Measurements from ENCODE around the gene WDR27. TPM values are rescaled to one million over a fixed set of nuclear protein-coding genes. Genes with fewer than 3 reads are reported as not detected.

Gene WDR27
- total RNA-seq, 1 donor from 2014 or later: 26.8 TPM

GRCh38 chr6:169424821-169425240, 277.0 kb downstream of the WDR27 start:
- Mint-ChIP-seq H3K27me3 (ENCODE audit: insufficient read depth) (no peaks in the 10 kb centered on the region), H3K27ac (no peak overlapping the region)

GRCh38 chr6:169424149-169424804, 277.6 kb downstream of the WDR27 start:
- no peak overlapping the region for H3K4me3 Mint-ChIP-seq
- no peaks in the 10 kb centered on the region for H3K36me3 Mint-ChIP-seq (ENCODE audit: low read depth)
- peaks cover 2% of the 10 kb centered on the region for H3K9me3 Mint-ChIP-seq
- no peak overlapping the region for H3K27ac Mint-ChIP-seq
- intact Hi-C loops (cut with micrococcal nuclease): no loop called here
- H3K27me3 Mint-ChIP-seq (ENCODE audit: insufficient read depth): no peaks in the 10 kb centered on the region
- H3K4me1 Mint-ChIP-seq (ENCODE audit: low read depth): no peaks in the 10 kb centered on the region
- no peak for DNase-seq (ENCODE audit: low spot score)

More at GRCh38 chr6:169424821-169425240, 277.0 kb downstream of the WDR27 start:
- H3K4me1 Mint-ChIP-seq (ENCODE audit: low read depth): no peaks in the 10 kb centered on the region
- intact Hi-C loops (cut with micrococcal nuclease): no loop called here
- H3K9me3 Mint-ChIP-seq: peaks cover 7% of the 10 kb centered on the region
- no peak for DNase-seq (ENCODE audit: low spot score)
- no peak overlapping the region for H3K4me3 Mint-ChIP-seq
- H3K36me3 Mint-ChIP-seq (ENCODE audit: low read depth): no peaks in the 10 kb centered on the region

- H3K27me3 Mint-ChIP-seq (ENCODE audit: insufficient read depth): no peaks in the 10 kb centered on the region
- DNase-seq (ENCODE audit: low spot score): no peak
- no peak overlapping the region for H3K27ac Mint-ChIP-seq
- H3K36me3 Mint-ChIP-seq (ENCODE audit: low read depth): no peaks in the 10 kb centered on the region
- H3K4me1 Mint-ChIP-seq (ENCODE audit: low read depth): no peaks in the 10 kb centered on the region
- no peaks in the 10 kb centered on the region for H3K9me3 Mint-ChIP-seq
- no peak overlapping the region for H3K4me3 Mint-ChIP-seq
- intact Hi-C loops (cut with micrococcal nuclease): no loop called here
Observed at GRCh38 chr6:169421586-169422264, 280.1 kb downstream of the WDR27 start.

- H3K27me3 Mint-ChIP-seq (ENCODE audit: insufficient read depth): no peaks in the 10 kb centered on the region
- intact Hi-C loops (cut with micrococcal nuclease): no loop called here
- no peak for DNase-seq (ENCODE audit: low spot score)
Observed at GRCh38 chr6:169420912-169421543, 280.8 kb downstream of the WDR27 start.

GRCh38 chr6:169417101-169417500, 284.7 kb downstream of the WDR27 start:
- H3K4me1 Mint-ChIP-seq (ENCODE audit: low read depth): no peaks in the 10 kb centered on the region
- no peak overlapping the region for H3K4me3 Mint-ChIP-seq
- H3K27ac Mint-ChIP-seq: no peak overlapping the region
- intact Hi-C loops (cut with micrococcal nuclease): no loop called here
- H3K27me3 Mint-ChIP-seq (ENCODE audit: insufficient read depth): no peaks in the 10 kb centered on the region
- H3K36me3 Mint-ChIP-seq (ENCODE audit: low read depth): no peaks in the 10 kb centered on the region
- peaks cover 11% of the 10 kb centered on the region for H3K9me3 Mint-ChIP-seq
- no peak for DNase-seq (ENCODE audit: low spot score)

More at GRCh38 chr6:169420912-169421543, 280.8 kb downstream of the WDR27 start:
- H3K36me3 Mint-ChIP-seq (ENCODE audit: low read depth): no peaks in the 10 kb centered on the region
- no peaks in the 10 kb centered on the region for H3K9me3 Mint-ChIP-seq
- H3K4me1 Mint-ChIP-seq (ENCODE audit: low read depth): no peaks in the 10 kb centered on the region
- H3K4me3 Mint-ChIP-seq: no peak overlapping the region
- no peak overlapping the region for H3K27ac Mint-ChIP-seq

GRCh38 chr6:169416249-169416648, 285.6 kb downstream of the WDR27 start:
- Mint-ChIP-seq H3K9me3 (peaks cover 11% of the 10 kb centered on the region), H3K36me3 (ENCODE audit: low read depth) (no peaks in the 10 kb centered on the region), H3K4me1 (ENCODE audit: low read depth) (no peaks in the 10 kb centered on the region), H3K27me3 (ENCODE audit: insufficient read depth) (no peaks in the 10 kb centered on the region), H3K27ac (no peak overlapping the region), H3K4me3 (no peak overlapping the region)
- intact Hi-C loops (cut with micrococcal nuclease): no loop called here
- no peak for DNase-seq (ENCODE audit: low spot score)

GRCh38 chr6:169415179-169415578, 286.6 kb downstream of the WDR27 start:
- DNase-seq (ENCODE audit: low spot score): no peak
- Mint-ChIP-seq H3K4me1 (ENCODE audit: low read depth) (no peaks in the 10 kb centered on the region), H3K4me3 (no peak overlapping the region), H3K36me3 (ENCODE audit: low read depth) (no peaks in the 10 kb centered on the region), H3K27me3 (ENCODE audit: insufficient read depth) (no peaks in the 10 kb centered on the region), H3K9me3 (peaks cover 11% of the 10 kb centered on the region), H3K27ac (no peak overlapping the region)
- intact Hi-C loops (cut with micrococcal nuclease): no loop called here

- no peaks in the 10 kb centered on the region for H3K27me3 Mint-ChIP-seq (ENCODE audit: insufficient read depth)
- no peak for DNase-seq (ENCODE audit: low spot score)
- intact Hi-C loops (cut with micrococcal nuclease): no loop called here
- H3K9me3 Mint-ChIP-seq: peaks cover 11% of the 10 kb centered on the region
- no peak overlapping the region for H3K4me3 Mint-ChIP-seq
- H3K4me1 Mint-ChIP-seq (ENCODE audit: low read depth): no peaks in the 10 kb centered on the region
- H3K36me3 Mint-ChIP-seq (ENCODE audit: low read depth): no peaks in the 10 kb centered on the region
- no peak overlapping the region for H3K27ac Mint-ChIP-seq
Observed at GRCh38 chr6:169411722-169412121, 290.1 kb downstream of the WDR27 start.

GRCh38 chr6:169411296-169411695, 290.5 kb downstream of the WDR27 start:
- Mint-ChIP-seq H3K27me3 (ENCODE audit: insufficient read depth) (no peaks in the 10 kb centered on the region), H3K4me3 (no peak overlapping the region), H3K4me1 (ENCODE audit: low read depth) (no peaks in the 10 kb centered on the region), H3K9me3 (peaks cover 11% of the 10 kb centered on the region), H3K36me3 (ENCODE audit: low read depth) (no peaks in the 10 kb centered on the region), H3K27ac (no peak overlapping the region)
- intact Hi-C loops (cut with micrococcal nuclease): no loop called here
- DNase-seq (ENCODE audit: low spot score): no peak

- Mint-ChIP-seq H3K27me3 (ENCODE audit: insufficient read depth) (no peaks in the 10 kb centered on the region), H3K9me3 (peaks cover 5% of the 10 kb centered on the region), H3K36me3 (ENCODE audit: low read depth) (no peaks in the 10 kb centered on the region)
Observed at GRCh38 chr6:169409742-169410312, 292.0 kb downstream of the WDR27 start.

GRCh38 chr6:169407325-169407724, 294.5 kb downstream of the WDR27 start:
- H3K4me1 Mint-ChIP-seq (ENCODE audit: low read depth): no peaks in the 10 kb centered on the region
- DNase-seq (ENCODE audit: low spot score): no peak
- no peak overlapping the region for H3K27ac Mint-ChIP-seq
- no peaks in the 10 kb centered on the region for H3K27me3 Mint-ChIP-seq (ENCODE audit: insufficient read depth)
- no peaks in the 10 kb centered on the region for H3K36me3 Mint-ChIP-seq (ENCODE audit: low read depth)
- intact Hi-C loops (cut with micrococcal nuclease): no loop called here
- H3K4me3 Mint-ChIP-seq: no peak overlapping the region
- no peaks in the 10 kb centered on the region for H3K9me3 Mint-ChIP-seq

More at GRCh38 chr6:169409742-169410312, 292.0 kb downstream of the WDR27 start:
- no peak overlapping the region for H3K4me3 Mint-ChIP-seq
- no peak for DNase-seq (ENCODE audit: low spot score)
- no peaks in the 10 kb centered on the region for H3K4me1 Mint-ChIP-seq (ENCODE audit: low read depth)
- no peak overlapping the region for H3K27ac Mint-ChIP-seq
- intact Hi-C loops (cut with micrococcal nuclease): no loop called here
